GM23338 (cell line): ENCODE data around the gene RHCG. TPM values are rescaled to one million over a fixed set of nuclear protein-coding genes. Genes with fewer than 3 reads are reported as not detected.

Experiments
- ATAC-seq: fragments of 200-7000 bp; cut with Tn5 transposase; 3 replicates; pipeline ENCODE4 v1.9.1; 2020
- DNase-seq: peaks from one replicate; pipeline ENCODE4 v3.0.0-alpha.2; 2015; ENCODE audit warnings: low spot score
- H2AFZ ChIP-seq: fragments of 200-600 bp; sonication (generic); 2 replicates; pipeline ENCODE4 v1.8.0; 2016; ENCODE audit warnings: antibody characterized with exemption, mild to moderate bottlenecking, moderate library complexity
- H3F3A ChIP-seq: fragments of 200-600 bp; sonication (generic); replicated peaks from 2 replicates; pipeline ENCODE4 v1.8.0; 2017; ENCODE audit warnings: antibody characterized with exemption, mixed run types, low read depth
- H3K27ac ChIP-seq: fragments of 200-600 bp; sonication (generic); 2 replicates; pipeline ENCODE4 v1.6.1; 2016; ENCODE audit warnings: low read depth
- H3K27me3 ChIP-seq: fragments of 200-600 bp; sonication (generic); 2 replicates; pipeline ENCODE4 v1.8.0; 2016; ENCODE audit warnings: mild to moderate bottlenecking, mixed run types, moderate library complexity; ENCODE audit not compliant: insufficient read depth
- H3K36me3 ChIP-seq: fragments of 200-600 bp; sonication (generic); 2 replicates; pipeline ENCODE4 v1.8.0; 2016; ENCODE audit warnings: mild to moderate bottlenecking; ENCODE audit not compliant: insufficient read depth
- H3K4me1 ChIP-seq: fragments of 200-600 bp; sonication (generic); 2 replicates; pipeline ENCODE4 v1.8.0; 2016; ENCODE audit warnings: mild to moderate bottlenecking, moderate library complexity; ENCODE audit not compliant: insufficient read depth
- H3K4me2 ChIP-seq: fragments of 200-600 bp; sonication (generic); 2 replicates; pipeline ENCODE4 v1.7.1; 2017; ENCODE audit warnings: mixed run types
- H3K4me3 ChIP-seq: fragments of 200-600 bp; sonication (generic); 2 replicates; pipeline ENCODE4 v1.6.1; 2016; ENCODE audit warnings: mixed run types
- H3K79me2 ChIP-seq: fragments of 200-600 bp; sonication (generic); replicated peaks from 2 replicates; pipeline ENCODE4 v1.8.0; 2017; ENCODE audit warnings: mild to moderate bottlenecking; ENCODE audit not compliant: insufficient read depth
- H3K9me2 ChIP-seq: fragments of 200-600 bp; sonication (generic); 2 replicates; pipeline ENCODE4 v1.8.0; 2017; ENCODE audit not compliant: insufficient read depth
- H4K20me1 ChIP-seq: fragments of 200-600 bp; sonication (generic); replicated peaks from 2 replicates; pipeline ENCODE4 v1.8.0; 2017; ENCODE audit warnings: mild to moderate bottlenecking; ENCODE audit not compliant: insufficient read depth
- H3K27ac Mint-ChIP-seq: 2 replicates; pipeline ENCODE4 v1.8.0; 2020; ENCODE audit warnings: inconsistent platforms, mild to moderate bottlenecking, moderate library complexity, mixed read lengths
- H3K27me3 Mint-ChIP-seq: 3 replicates; pipeline ENCODE4 v1.8.0; 2022; ENCODE audit warnings: low read depth, mild to moderate bottlenecking, moderate library complexity, mixed read lengths, inconsistent platforms; ENCODE audit not compliant: insufficient read depth, poor library complexity
- H3K36me3 Mint-ChIP-seq: 3 replicates; pipeline ENCODE4 v1.8.0; 2021; ENCODE audit warnings: low read depth, mild to moderate bottlenecking, inconsistent platforms, moderate library complexity, mixed read lengths
- H3K4me1 Mint-ChIP-seq: 3 replicates; pipeline ENCODE4 v1.8.0; 2020; ENCODE audit warnings: mild to moderate bottlenecking, inconsistent platforms, mixed read lengths
- H3K4me3 Mint-ChIP-seq: 3 replicates; pipeline ENCODE4 v1.8.0; 2021; ENCODE audit warnings: moderate library complexity, mild to moderate bottlenecking, inconsistent platforms, mixed read lengths
- H3K9me3 Mint-ChIP-seq: 3 replicates; pipeline ENCODE4 v1.8.0; 2020; ENCODE audit warnings: moderate library complexity, mild to moderate bottlenecking, inconsistent platforms, mixed read lengths
- CREB1 ChIP-seq: fragments of 250-450 bp; sonication (Bioruptor Pico); IDR thresholded peaks from 2 replicates; pipeline ENCODE4 v1.5.0; 2020; ENCODE audit warnings: low read depth, mild to moderate bottlenecking, moderate library complexity
- ETS1 ChIP-seq: IDR thresholded peaks from 2 replicates; pipeline ENCODE4 v1.6.1; 2016; ENCODE audit warnings: antibody characterized with exemption
- EZH2 ChIP-seq: fragments of 200-600 bp; sonication (generic); IDR thresholded peaks from one replicate; pipeline ENCODE4 v1.8.0; 2017; ENCODE audit warnings: antibody characterized with exemption, mild to moderate bottlenecking, low read depth; ENCODE audit not compliant: unreplicated experiment
- JUNB ChIP-seq: IDR thresholded peaks from one replicate; pipeline ENCODE4 v1.6.1; 2016; ENCODE audit warnings: antibody characterized with exemption; ENCODE audit not compliant: unreplicated experiment
- NANOG ChIP-seq: IDR thresholded peaks from 2 replicates; pipeline ENCODE4 v1.6.1; 2016; ENCODE audit warnings: antibody characterized with exemption, borderline replicate concordance
- POLR2AphosphoS5 ChIP-seq: IDR thresholded peaks from 2 replicates; pipeline ENCODE4 v1.6.1; 2016; ENCODE audit warnings: antibody characterized with exemption, low read depth
- STAT1 ChIP-seq: IDR thresholded peaks from one replicate; pipeline ENCODE4 v1.6.1; 2016; ENCODE audit warnings: antibody characterized with exemption; ENCODE audit not compliant: unreplicated experiment
- ZNF114 ChIP-seq: fragments of 250-450 bp; sonication (Bioruptor Pico); IDR thresholded peaks from 2 replicates; pipeline ENCODE4 v1.5.0; 2020; ENCODE audit warnings: mild to moderate bottlenecking, moderate library complexity
- ZNF331 ChIP-seq: fragments of 250-450 bp; sonication (Bioruptor Pico); IDR thresholded peaks from 2 replicates; pipeline ENCODE4 v1.5.0; 2020; ENCODE audit warnings: low read depth, mild to moderate bottlenecking, moderate library complexity
- polyA plus RNA-seq: library from polyadenylated mRNA; unstranded; fragments of >200 nt; fragmentation: Nextera tagmentation; extraction: Ambion mirVana; gene quantifications from 2 replicates; pipeline ENCODE4 v1.2.1, GENCODE V29; 2016
- total RNA-seq: library from RNA; depleted of rRNA; stranded (reverse); fragments of >200 nt; shearing (Covaris generic); gene quantifications from 2 replicates; pipeline ENCODE4 v1.2.3, GENCODE V29; 2014
- TF ChIP-seq, protein P1 (sequence below), 2 experiments: fragments of 200-600 bp in 1 of 2; sonication (generic) in 1 of 2; conservative IDR thresholded peaks; 2 replicates each; pipeline versions ENCODE4 v1.5.1 to v1.6.1; 2016 to 2017; ENCODE audit warnings: antibody characterized with exemption in 2 of 2, low read depth in 2 of 2, mild to moderate bottlenecking in 2 of 2, moderate library complexity in 1 of 2
- TF ChIP-seq, protein P2 (sequence below): fragments of 250-450 bp; sonication (Bioruptor Pico); IDR thresholded peaks from 2 replicates; pipeline ENCODE4 v1.5.0; 2020; ENCODE audit warnings: mild to moderate bottlenecking, moderate library complexity

The RHCG gene
- total and polyA plus RNA-seq, 2 experiments from 2014 or later = 0.21 to 0.63 TPM

DNA sequence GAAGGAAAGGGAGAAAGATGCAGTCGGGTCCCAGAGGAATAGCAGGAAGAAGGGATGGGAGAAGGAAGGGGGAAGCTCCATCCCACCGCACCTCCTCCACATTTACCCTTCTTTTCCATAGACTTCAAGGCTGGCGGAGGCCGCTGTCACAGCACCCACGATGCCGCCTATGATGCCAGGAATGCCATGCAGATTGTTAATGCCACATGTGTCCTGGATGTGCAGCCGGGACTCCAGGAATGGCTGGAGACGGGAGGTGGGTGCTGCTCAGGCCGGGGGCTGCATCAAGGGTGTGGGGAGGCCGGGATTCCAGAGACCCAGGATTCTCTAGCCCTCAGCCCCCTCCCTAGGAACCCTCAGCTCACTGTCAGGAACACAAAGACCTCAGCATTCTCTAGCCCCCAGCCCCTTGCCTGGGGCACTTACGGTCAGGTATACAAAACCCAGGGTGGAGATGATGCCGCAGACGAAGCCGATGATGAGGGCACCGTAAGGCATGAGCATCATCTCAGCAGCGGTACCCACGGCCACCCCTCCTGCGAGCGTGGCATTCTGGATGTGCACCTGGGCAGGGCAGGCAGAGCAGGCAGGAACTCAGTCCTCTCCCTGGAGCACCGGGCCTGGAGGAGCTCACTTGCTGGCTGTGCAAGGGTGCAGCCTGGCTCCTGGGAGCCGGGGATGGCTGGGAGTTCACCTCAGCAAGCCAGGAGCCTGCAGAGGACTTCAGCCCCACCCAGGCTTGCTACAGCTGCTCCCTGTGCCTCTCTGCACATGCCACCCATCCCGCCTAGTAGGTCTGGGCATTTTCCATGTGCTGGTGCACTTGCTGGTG is 18.8 kb downstream of the RHCG start:
- no peaks in the 10 kb centered on the region for H3K79me2 ChIP-seq
- H3K4me2 ChIP-seq = no peak overlapping the region
- no peak for ATAC-seq
- Mint-ChIP-seq H3K9me3 (no peaks in the 10 kb centered on the region), H3K4me3 (no peak overlapping the region), H3K4me1 (no peaks in the 10 kb centered on the region), H3K27ac (no peak overlapping the region), H3K36me3 (no peaks in the 10 kb centered on the region), H3K27me3 (peaks cover 10% of the 10 kb centered on the region)
- no peak for TF ChIP-seq POLR2AphosphoS5
- no peak for TF ChIP-seq EZH2
- no peak for TF ChIP-seq ZNF331 (CRISPR knock-in tag)
- TF ChIP-seq, protein P1, sequence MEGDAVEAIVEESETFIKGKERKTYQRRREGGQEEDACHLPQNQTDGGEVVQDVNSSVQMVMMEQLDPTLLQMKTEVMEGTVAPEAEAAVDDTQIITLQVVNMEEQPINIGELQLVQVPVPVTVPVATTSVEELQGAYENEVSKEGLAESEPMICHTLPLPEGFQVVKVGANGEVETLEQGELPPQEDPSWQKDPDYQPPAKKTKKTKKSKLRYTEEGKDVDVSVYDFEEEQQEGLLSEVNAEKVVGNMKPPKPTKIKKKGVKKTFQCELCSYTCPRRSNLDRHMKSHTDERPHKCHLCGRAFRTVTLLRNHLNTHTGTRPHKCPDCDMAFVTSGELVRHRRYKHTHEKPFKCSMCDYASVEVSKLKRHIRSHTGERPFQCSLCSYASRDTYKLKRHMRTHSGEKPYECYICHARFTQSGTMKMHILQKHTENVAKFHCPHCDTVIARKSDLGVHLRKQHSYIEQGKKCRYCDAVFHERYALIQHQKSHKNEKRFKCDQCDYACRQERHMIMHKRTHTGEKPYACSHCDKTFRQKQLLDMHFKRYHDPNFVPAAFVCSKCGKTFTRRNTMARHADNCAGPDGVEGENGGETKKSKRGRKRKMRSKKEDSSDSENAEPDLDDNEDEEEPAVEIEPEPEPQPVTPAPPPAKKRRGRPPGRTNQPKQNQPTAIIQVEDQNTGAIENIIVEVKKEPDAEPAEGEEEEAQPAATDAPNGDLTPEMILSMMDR (conservative IDR thresholded peaks at IDR 0.05; ENCODE audit: low read depth in 2 of 2) = no peak
- no peak for TF ChIP-seq STAT1
- TF ChIP-seq ETS1 = no peak
- no peak for TF ChIP-seq JUNB
- TF ChIP-seq, protein P2, sequence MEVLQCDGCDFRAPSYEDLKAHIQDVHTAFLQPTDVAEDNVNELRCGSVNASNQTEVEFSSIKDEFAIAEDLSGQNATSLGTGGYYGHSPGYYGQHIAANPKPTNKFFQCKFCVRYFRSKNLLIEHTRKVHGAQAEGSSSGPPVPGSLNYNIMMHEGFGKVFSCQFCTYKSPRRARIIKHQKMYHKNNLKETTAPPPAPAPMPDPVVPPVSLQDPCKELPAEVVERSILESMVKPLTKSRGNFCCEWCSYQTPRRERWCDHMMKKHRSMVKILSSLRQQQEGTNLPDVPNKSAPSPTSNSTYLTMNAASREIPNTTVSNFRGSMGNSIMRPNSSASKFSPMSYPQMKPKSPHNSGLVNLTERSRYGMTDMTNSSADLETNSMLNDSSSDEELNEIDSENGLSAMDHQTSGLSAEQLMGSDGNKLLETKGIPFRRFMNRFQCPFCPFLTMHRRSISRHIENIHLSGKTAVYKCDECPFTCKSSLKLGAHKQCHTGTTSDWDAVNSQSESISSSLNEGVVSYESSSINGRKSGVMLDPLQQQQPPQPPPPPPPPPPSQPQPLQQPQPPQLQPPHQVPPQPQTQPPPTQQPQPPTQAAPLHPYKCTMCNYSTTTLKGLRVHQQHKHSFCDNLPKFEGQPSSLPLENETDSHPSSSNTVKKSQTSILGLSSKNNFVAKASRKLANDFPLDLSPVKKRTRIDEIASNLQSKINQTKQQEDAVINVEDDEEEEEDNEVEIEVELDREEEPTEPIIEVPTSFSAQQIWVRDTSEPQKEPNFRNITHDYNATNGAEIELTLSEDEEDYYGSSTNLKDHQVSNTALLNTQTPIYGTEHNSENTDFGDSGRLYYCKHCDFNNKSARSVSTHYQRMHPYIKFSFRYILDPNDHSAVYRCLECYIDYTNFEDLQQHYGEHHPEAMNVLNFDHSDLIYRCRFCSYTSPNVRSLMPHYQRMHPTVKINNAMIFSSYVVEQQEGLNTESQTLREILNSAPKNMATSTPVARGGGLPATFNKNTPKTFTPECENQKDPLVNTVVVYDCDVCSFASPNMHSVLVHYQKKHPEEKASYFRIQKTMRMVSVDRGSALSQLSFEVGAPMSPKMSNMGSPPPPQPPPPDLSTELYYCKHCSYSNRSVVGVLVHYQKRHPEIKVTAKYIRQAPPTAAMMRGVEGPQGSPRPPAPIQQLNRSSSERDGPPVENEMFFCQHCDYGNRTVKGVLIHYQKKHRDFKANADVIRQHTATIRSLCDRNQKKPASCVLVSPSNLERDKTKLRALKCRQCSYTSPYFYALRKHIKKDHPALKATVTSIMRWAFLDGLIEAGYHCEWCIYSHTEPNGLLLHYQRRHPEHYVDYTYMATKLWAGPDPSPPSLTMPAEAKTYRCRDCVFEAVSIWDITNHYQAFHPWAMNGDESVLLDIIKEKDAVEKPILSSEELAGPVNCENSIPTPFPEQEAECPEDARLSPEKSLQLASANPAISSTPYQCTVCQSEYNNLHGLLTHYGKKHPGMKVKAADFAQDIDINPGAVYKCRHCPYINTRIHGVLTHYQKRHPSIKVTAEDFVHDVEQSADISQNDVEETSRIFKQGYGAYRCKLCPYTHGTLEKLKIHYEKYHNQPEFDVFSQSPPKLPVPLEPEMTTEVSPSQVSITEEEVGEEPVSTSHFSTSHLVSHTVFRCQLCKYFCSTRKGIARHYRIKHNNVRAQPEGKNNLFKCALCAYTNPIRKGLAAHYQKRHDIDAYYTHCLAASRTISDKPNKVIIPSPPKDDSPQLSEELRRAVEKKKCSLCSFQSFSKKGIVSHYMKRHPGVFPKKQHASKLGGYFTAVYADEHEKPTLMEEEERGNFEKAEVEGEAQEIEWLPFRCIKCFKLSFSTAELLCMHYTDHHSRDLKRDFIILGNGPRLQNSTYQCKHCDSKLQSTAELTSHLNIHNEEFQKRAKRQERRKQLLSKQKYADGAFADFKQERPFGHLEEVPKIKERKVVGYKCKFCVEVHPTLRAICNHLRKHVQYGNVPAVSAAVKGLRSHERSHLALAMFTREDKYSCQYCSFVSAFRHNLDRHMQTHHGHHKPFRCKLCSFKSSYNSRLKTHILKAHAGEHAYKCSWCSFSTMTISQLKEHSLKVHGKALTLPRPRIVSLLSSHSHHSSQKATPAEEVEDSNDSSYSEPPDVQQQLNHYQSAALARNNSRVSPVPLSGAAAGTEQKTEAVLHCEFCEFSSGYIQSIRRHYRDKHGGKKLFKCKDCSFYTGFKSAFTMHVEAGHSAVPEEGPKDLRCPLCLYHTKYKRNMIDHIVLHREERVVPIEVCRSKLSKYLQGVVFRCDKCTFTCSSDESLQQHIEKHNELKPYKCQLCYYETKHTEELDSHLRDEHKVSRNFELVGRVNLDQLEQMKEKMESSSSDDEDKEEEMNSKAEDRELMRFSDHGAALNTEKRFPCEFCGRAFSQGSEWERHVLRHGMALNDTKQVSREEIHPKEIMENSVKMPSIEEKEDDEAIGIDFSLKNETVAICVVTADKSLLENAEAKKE (CRISPR knock-in tag) = no peak
- TF ChIP-seq CREB1 = no peak
- TF ChIP-seq ZNF114 = no peak
- no peak for TF ChIP-seq NANOG
- no peaks in the 10 kb centered on the region for H3K4me1 ChIP-seq
- H3K9me2 ChIP-seq = no peaks in the 10 kb centered on the region
- H4K20me1 ChIP-seq = 0 out of 2 replicates have a peak, but pooled peaks cover 3% of the 10 kb centered on the region
- H2AFZ ChIP-seq = no peak overlapping the region
- H3K27me3 ChIP-seq = no peaks in the 10 kb centered on the region
- no peaks in the 10 kb centered on the region for H3F3A ChIP-seq
- H3K27ac ChIP-seq = no peak overlapping the region
- DNase-seq = no peak
- no peaks in the 10 kb centered on the region for H3K36me3 ChIP-seq
- no peak overlapping the region for H3K4me3 ChIP-seq
